Anterior cingulate cortex (tissue), 58 donors: Measurements from ENCODE around the gene REM2.
"Not testable (repeated sequence)": the region's sequence is repeated elsewhere in the genome, so short reads cannot be mapped to it uniquely, and the experiment has no call there.

ENCODE experiments used
- DNase-seq, 58 donors: peaks; one replicate each; lab custom pipeline; 2025; lab: John Stamatoyannopoulos, UW

Gene REM2

GRCh38 chr14:22847661-22848341 is 35.2 kb upstream of the REM2 start:
- no peak for DNase-seq

DNA sequence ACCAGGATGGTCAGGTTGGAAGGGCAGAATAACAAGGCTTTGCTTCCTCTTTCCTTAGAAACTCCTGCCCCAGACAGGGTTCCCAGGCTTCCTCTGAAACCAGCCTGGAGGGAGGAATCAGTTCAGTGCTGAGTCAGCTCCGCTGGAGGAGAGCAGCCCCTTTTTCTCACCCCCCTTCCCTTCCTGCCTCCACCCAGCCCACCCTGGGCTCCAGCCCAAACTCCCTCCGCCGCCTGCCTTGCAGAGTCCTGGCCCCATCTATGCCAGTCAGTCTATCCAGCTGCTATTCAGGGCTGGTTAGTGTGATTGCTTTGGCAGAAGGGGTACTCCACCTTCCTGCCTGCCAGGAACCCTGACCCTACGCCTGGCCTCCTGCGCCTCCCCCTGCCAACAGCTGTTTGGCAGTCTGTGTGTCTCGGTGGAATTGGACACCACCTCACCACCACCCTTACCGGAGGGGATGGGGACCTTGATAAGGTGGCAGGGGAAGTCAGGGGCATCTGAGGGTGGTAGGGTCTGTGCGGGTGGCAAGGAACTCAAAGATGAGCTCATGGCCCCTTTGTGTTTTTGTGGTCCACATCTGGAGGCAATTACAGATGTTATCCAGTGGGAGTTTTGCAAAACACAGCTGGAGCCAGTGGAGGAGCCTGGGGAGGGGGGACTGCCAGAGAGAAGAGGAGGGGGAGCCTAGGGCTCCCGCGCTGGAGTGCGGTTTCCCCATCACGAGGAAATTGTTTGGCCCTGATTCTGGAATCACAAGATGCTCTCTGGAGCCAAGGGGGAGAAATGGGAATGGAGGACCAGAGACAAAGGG is 34.5 kb upstream of the REM2 start:
- peak in 5 of 58 donors; percentile 17 to 53 (median 33) for DNase-seq

- DNase-seq = peak in 25 of 58 donors; percentile 9 to 77 (median 38)
These were observed 33.7 kb upstream of the REM2 start for GRCh38 chr14:22849212-22849819.

- DNase-seq = peak in 48 of 58 donors; percentile 16 to 85 (median 58)
These were observed 31.9 kb upstream of the REM2 start for GRCh38 chr14:22850944-22851764.

GRCh38 chr14:22852178-22852577 is 30.8 kb upstream of the REM2 start:
- DNase-seq = not testable (repeated sequence)

GRCh38 chr14:22852599-22852939 is 30.5 kb upstream of the REM2 start:
- no peak for DNase-seq

- peak in 54 of 58 donors; percentile 14 to 93 (median 69) for DNase-seq
These were observed 29.9 kb upstream of the REM2 start for GRCh38 chr14:22852940-22853767.

- DNase-seq = not testable (repeated sequence)
These were observed 28.7 kb upstream of the REM2 start for GRCh38 chr14:22854296-22854695.

DNA sequence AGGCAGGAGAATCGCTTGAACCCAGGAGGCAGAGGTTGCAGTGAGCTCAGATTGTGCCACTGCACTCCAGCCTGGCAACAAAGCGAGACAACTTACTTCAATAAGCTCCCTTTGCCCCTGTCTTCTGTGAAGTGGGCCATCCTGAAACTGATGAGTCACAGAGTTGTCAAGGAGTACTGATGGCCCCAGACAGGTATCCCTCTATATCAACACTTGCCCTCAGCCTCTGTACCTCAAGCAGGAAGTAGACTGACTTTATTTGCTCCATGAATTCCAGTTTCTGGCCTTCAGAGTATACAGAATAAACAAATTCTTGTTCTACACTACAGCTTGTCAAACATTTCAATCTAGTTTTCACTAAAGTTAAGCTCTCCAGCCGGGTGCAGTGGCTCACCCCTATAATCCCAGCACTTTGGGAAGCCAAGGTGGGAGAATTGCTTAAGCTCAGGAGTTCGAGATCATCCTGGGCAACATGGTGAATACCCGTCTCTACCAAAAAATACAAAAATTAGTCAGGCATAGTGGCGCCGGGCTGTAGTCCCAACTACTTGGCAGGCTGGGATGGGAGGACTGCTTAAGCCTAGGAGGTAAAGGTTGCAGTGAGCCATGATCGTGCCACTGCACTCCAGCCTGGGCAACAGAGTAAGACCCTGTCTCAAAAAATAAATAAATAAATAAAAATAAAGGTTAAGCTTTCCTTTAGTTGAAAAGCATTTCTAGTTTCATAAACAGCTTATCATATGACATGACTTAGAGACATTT is 27.9 kb upstream of the REM2 start:
- DNase-seq = no peak

- no peak for DNase-seq
These were observed 26.6 kb upstream of the REM2 start for GRCh38 chr14:22856428-22856827.

DNA sequence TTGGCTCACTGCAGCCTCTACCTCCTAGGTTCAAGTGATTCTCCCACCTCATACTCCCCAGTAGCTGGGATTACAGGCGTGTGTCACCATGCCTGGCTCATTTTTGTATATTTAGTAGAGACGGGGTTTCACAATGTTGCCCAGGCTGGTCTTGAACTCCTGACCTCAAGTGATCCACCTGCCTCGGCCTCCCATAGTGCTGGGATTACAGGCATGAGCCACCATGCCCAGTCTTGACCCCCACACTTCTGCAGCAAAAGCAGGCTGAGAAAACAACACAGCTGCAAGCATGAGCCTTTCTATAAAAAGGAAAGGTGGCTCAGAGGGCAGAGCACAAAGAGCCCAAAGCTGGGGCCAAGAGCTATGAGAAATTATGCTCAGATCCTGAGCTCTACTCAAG is 22.6 kb upstream of the REM2 start:
- DNase-seq = not testable (repeated sequence)

DNA sequence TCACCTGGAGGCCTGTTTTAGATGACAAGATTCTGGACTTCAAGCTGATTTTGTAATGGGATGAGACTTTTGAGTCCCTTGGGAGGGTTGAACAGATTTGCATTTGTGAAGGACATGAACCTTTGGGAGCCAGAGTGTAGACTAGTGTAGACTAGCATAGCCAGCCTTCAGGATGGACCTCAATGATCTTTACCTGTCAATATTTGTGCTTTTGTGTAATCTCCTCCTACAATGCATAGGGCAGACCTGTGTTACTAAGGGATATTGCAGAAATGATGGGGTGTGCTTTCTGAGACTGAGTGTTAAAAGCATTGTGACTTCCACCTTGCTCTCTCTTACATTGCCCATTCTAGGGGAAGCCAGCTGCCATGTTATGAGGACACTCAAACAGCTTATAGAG is 21.4 kb upstream of the REM2 start:
- DNase-seq = no peak

DNA sequence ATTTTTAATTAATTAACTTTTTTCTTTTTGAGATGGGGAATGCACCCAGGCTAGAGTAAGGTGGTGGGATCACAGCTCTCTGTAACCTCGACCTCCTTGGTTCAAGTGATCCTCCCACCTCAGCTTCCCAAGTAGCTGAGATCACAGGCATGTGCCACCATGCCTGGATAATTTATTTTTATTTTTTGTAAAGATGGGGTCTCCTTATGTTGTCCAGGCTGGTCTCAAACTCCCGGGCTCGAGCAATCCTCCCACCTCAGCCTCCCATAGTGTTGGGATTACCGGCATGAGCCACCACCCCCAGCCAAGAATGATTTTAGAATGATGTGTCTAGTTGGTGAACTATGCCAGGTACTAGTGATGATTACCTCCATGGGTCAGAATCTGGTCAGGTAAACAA is 18.0 kb upstream of the REM2 start:
- DNase-seq = no peak

- no peak for DNase-seq
These were observed 17.3 kb upstream of the REM2 start for GRCh38 chr14:22865424-22866405.

GRCh38 chr14:22866874-22867273 is 16.1 kb upstream of the REM2 start:
- DNase-seq = no peak

- DNase-seq = no peak
These were observed 12.2 kb upstream of the REM2 start for GRCh38 chr14:22870811-22871223.

- DNase-seq = peak in 54 of 58 donors; percentile 32 to 95 (median 83)
These were observed 11.6 kb upstream of the REM2 start, which contains the start of gene LRP10 for GRCh38 chr14:22871224-22872032. TSS of gene LRP10 (plus strand) at chr14:22871740. CDS start at chr14:22872304, 564 bp downstream.
